ENCODE results near the gene KIF6. TPM values are rescaled to one million over a fixed set of nuclear protein-coding genes. Genes with fewer than 3 reads are reported as not detected.

KIF6 gene
- total RNA-seq, 1 donor from 2014 or later, result 1.3 TPM

GRCh38 chr6:39664173-39664572 lies 61.0 kb downstream of the KIF6 start:
- no peak overlapping the region for H3K4me3 Mint-ChIP-seq (ENCODE audit: unreplicated experiment)
- no peaks in the 10 kb centered on the region for H3K9me3 Mint-ChIP-seq (ENCODE audit: unreplicated experiment)
- peak; percentile 17 for TF ChIP-seq CTCF (IDR thresholded peaks at IDR 0.05)
- DNase-seq (ENCODE audit: extremely low spot score, unreplicated experiment), result no peak
- no peak overlapping the region for H3K27ac Mint-ChIP-seq (ENCODE audit: unreplicated experiment)
- H3K36me3 Mint-ChIP-seq (ENCODE audit: unreplicated experiment), result no peaks in the 10 kb centered on the region
- peaks cover 13% of the 10 kb centered on the region for H3K4me1 Mint-ChIP-seq (ENCODE audit: unreplicated experiment)
- H3K27me3 Mint-ChIP-seq (ENCODE audit: unreplicated experiment), result no peaks in the 10 kb centered on the region

- H3K27me3 Mint-ChIP-seq (ENCODE audit: unreplicated experiment), result no peaks in the 10 kb centered on the region
- TF ChIP-seq CTCF (IDR thresholded peaks at IDR 0.05), result no peak
- no peak for DNase-seq (ENCODE audit: extremely low spot score, unreplicated experiment)
- no peaks in the 10 kb centered on the region for H3K9me3 Mint-ChIP-seq (ENCODE audit: unreplicated experiment)
- H3K4me3 Mint-ChIP-seq (ENCODE audit: unreplicated experiment), result no peak overlapping the region
- H3K4me1 Mint-ChIP-seq (ENCODE audit: unreplicated experiment), result no peaks in the 10 kb centered on the region
- H3K27ac Mint-ChIP-seq (ENCODE audit: unreplicated experiment), result no peak overlapping the region
- no peaks in the 10 kb centered on the region for H3K36me3 Mint-ChIP-seq (ENCODE audit: unreplicated experiment)
Measured at GRCh38 chr6:39657355-39658135, 67.7 kb downstream of the KIF6 start.

DNA sequence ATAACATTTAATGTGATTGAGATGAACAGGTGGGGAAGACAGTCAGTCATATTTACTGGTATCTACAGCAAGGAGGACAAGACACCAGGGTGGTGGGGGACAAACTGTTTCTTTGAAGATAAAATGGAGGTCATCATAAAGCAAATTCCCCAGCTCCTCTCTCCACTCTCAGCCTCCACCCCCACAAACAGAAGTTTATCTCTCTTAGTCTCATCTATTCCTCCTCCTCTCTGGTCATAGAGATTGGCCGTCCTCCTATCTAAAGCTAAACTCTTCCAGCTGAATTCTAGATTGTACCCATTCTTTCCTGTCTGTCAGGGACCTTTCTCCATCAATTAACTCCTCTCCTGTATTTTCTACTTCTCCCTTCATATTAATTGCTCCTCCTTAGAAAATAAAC lies 71.1 kb downstream of the KIF6 start:
- no peaks in the 10 kb centered on the region for H3K27me3 Mint-ChIP-seq (ENCODE audit: unreplicated experiment)
- no peaks in the 10 kb centered on the region for H3K9me3 Mint-ChIP-seq (ENCODE audit: unreplicated experiment)
- no peak overlapping the region for H3K27ac Mint-ChIP-seq (ENCODE audit: unreplicated experiment)

GRCh38 chr6:39653612-39654011 lies 71.6 kb downstream of the KIF6 start:
- no peak for DNase-seq (ENCODE audit: extremely low spot score, unreplicated experiment)
- Mint-ChIP-seq H3K4me1 (ENCODE audit: unreplicated experiment) (no peaks in the 10 kb centered on the region), H3K4me3 (ENCODE audit: unreplicated experiment) (no peak overlapping the region), H3K9me3 (ENCODE audit: unreplicated experiment) (no peaks in the 10 kb centered on the region), H3K36me3 (ENCODE audit: unreplicated experiment) (no peaks in the 10 kb centered on the region), H3K27me3 (ENCODE audit: unreplicated experiment) (no peaks in the 10 kb centered on the region), H3K27ac (ENCODE audit: unreplicated experiment) (no peak overlapping the region)
- no peak for TF ChIP-seq CTCF (IDR thresholded peaks at IDR 0.05)

More for the DNA sequence above, 71.1 kb downstream of the KIF6 start:
- DNase-seq (ENCODE audit: extremely low spot score, unreplicated experiment), result no peak
- Mint-ChIP-seq H3K4me3 (ENCODE audit: unreplicated experiment) (no peak overlapping the region), H3K4me1 (ENCODE audit: unreplicated experiment) (no peaks in the 10 kb centered on the region), H3K36me3 (ENCODE audit: unreplicated experiment) (no peaks in the 10 kb centered on the region)
- TF ChIP-seq CTCF (IDR thresholded peaks at IDR 0.05), result no peak

DNA sequence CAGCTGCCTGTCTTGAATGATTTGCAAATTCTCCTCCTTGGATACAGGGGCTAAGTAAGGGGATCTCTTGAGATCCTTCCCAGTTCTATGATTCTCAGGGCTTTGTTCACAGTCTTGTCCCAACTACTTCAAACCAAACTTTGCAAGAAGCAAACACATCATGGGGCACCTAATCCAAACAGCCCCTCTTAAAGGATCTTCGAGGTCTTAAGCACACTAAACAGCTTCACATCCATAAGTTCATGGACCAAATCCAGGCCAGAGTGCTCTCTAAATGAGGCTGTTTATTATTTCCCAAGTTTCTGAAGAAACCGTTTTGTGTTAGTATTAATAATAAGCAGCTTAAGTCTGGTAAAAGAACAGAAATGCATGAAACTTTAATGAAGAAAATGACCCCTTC lies 75.2 kb downstream of the KIF6 start:
- DNase-seq (ENCODE audit: extremely low spot score, unreplicated experiment), result no peak
- H3K36me3 Mint-ChIP-seq (ENCODE audit: unreplicated experiment), result no peaks in the 10 kb centered on the region
- H3K4me3 Mint-ChIP-seq (ENCODE audit: unreplicated experiment), result no peak overlapping the region
- H3K27ac Mint-ChIP-seq (ENCODE audit: unreplicated experiment), result no peak overlapping the region
- no peaks in the 10 kb centered on the region for H3K27me3 Mint-ChIP-seq (ENCODE audit: unreplicated experiment)
- H3K9me3 Mint-ChIP-seq (ENCODE audit: unreplicated experiment), result no peaks in the 10 kb centered on the region
- peaks cover 4% of the 10 kb centered on the region for H3K4me1 Mint-ChIP-seq (ENCODE audit: unreplicated experiment)
- no peak for TF ChIP-seq CTCF (IDR thresholded peaks at IDR 0.05)

All from osteocyte (in vitro differentiated cells).